ENCODE results near the gene CCT5.

Gene CCT5

DNA sequence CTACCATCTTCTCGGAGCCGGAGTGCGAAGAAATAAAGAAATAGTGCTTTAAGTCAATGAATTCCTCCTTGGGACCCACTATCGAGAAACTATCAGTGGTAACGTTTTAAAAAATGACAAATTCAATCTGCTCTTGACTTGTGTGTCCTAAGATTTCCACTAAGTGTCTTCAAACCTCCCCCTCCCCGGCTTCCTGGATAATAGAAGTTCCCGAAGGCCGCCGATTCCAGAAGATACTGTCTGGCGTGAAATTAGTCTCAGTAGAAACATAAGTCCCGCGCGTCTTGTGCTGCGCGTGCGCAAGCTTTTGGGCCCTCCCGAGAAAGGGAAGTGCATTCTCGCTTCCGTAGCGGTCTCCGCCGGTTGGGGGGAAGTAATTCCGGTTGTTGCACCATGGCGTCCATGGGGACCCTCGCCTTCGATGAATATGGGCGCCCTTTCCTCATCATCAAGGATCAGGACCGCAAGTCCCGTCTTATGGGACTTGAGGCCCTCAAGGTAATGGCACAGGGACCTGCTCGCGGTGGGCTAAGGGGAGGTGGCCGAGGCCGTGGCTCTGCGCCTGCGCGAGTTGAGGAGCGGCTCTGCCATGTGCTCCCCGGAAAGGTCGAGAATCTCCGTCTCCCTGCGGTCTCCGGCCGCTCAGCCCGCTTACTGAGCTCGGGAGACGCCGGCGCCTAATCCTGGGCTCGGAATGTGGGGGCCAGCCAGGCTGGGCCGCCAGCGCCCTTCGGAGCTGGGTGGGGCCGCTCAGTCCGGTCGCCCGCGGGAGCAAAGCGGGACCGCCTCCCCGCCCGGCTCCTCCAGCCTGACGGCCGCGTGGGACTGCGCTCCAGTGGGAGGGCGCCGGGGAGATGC is at the start of gene CCT5:
Gene CCT5, plus strand, starts transcription at position 333 of the 858 bp plus-strand sequence. Its CDS starts 61 bp downstream, at position 394.
- peak within 1 kb of the TSS; percentile 84 for H3K27ac ChIP-seq (ENCODE audit: low read depth, low read length, poor library complexity, severe bottlenecking)
- no peaks in the 10 kb centered on the region for H3K9me3 ChIP-seq (ENCODE audit: low read length)
- H3K36me3 ChIP-seq (ENCODE audit: insufficient read depth, low read length), result peaks cover 43% of the 10 kb centered on the region

DNA sequence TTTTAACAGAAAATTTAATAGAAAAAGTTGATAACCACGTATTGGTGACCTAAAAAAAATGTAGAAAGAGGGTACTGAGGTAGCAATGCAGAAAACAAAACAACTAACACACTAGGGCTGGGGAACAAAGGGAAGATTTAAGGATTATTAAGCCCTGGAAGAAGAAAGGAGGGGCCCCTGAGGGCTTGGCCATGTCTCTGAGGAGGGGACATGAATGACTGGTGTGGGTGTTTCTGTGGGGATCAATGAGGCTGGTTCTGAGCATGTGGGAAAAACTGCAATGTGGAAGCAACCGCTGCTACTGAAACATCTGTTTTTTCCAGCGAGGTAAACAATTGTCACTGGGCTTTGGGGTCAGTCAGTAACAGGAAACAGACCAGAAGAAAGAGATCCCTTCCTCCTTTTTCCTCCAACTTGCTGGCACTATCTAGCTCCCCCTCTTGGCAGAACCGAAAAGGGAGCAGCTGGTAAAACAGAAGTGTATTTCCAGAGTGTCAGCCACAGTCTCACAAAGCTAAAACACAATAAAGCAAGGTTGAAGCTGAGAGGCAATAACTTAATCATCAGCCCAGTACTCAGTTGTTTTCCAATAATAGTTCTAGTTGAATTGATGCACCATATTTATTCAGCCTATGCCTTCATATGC is 48.7 kb upstream of the CCT5 start:
- Histone ChIP-seq H4K20me1 (ENCODE audit: insufficient read depth, low read length) (no peaks in the 10 kb centered on the region), H3K4me1 (ENCODE audit: insufficient read depth, low read length, severe bottlenecking) (no peaks in the 10 kb centered on the region), H3K4me3 (ENCODE audit: low read depth, low read length, poor library complexity, severe bottlenecking) (no peak overlapping the region), H3K9me3 (ENCODE audit: low read length) (peaks cover 8% of the 10 kb centered on the region; the same call in 1 of the 2 replicates), H3K9me2 (ENCODE audit: low read depth, low read length) (no peaks in the 10 kb centered on the region), H3K27ac (ENCODE audit: low read depth, low read length, poor library complexity, severe bottlenecking) (no peak overlapping the region), H2AFZ (ENCODE audit: low read length) (no peak overlapping the region), H3K4me2 (ENCODE audit: low read length) (no peak overlapping the region), H3K27me3 (ENCODE audit: insufficient read depth, low read length) (no peaks in the 10 kb centered on the region), H3K79me2 (ENCODE audit: insufficient read depth, low read length) (no peaks in the 10 kb centered on the region), H3K9ac (ENCODE audit: low read length) (no peak overlapping the region), H3F3A (ENCODE audit: insufficient read depth, low read length) (no peaks in the 10 kb centered on the region), H3K36me3 (ENCODE audit: insufficient read depth, low read length) (no peaks in the 10 kb centered on the region)
- no peak for TF ChIP-seq EZH2 (IDR thresholded peaks at IDR 0.05; ENCODE audit: borderline replicate concordance, low read length)
- TF ChIP-seq, protein P1, sequence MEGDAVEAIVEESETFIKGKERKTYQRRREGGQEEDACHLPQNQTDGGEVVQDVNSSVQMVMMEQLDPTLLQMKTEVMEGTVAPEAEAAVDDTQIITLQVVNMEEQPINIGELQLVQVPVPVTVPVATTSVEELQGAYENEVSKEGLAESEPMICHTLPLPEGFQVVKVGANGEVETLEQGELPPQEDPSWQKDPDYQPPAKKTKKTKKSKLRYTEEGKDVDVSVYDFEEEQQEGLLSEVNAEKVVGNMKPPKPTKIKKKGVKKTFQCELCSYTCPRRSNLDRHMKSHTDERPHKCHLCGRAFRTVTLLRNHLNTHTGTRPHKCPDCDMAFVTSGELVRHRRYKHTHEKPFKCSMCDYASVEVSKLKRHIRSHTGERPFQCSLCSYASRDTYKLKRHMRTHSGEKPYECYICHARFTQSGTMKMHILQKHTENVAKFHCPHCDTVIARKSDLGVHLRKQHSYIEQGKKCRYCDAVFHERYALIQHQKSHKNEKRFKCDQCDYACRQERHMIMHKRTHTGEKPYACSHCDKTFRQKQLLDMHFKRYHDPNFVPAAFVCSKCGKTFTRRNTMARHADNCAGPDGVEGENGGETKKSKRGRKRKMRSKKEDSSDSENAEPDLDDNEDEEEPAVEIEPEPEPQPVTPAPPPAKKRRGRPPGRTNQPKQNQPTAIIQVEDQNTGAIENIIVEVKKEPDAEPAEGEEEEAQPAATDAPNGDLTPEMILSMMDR (IDR thresholded peaks at IDR 0.05; ENCODE audit: low read length), result peak; percentile 49; the same call in 1 of the 2 replicates

More for the DNA sequence above, at the start of gene CCT5:
- Histone ChIP-seq H2AFZ (ENCODE audit: low read length) (peak within 1 kb of the TSS; percentile 88; the same call in 1 of the 2 replicates), H3K9me2 (ENCODE audit: low read depth, low read length) (no peaks in the 10 kb centered on the region), H3K79me2 (ENCODE audit: insufficient read depth, low read length) (peaks cover 50% of the 10 kb centered on the region), H3K4me2 (ENCODE audit: low read length) (peak within 1 kb of the TSS; percentile 69), H3K27me3 (ENCODE audit: insufficient read depth, low read length) (no peaks in the 10 kb centered on the region), H3K9ac (ENCODE audit: low read length) (peak within 1 kb of the TSS; percentile 90), H3F3A (ENCODE audit: insufficient read depth, low read length) (no peaks in the 10 kb centered on the region), H3K4me3 (ENCODE audit: low read depth, low read length, poor library complexity, severe bottlenecking) (peak within 1 kb of the TSS; percentile 93), H4K20me1 (ENCODE audit: insufficient read depth, low read length) (no peaks in the 10 kb centered on the region), H3K4me1 (ENCODE audit: insufficient read depth, low read length, severe bottlenecking) (peaks cover 44% of the 10 kb centered on the region)
- TF ChIP-seq, protein P1 (IDR thresholded peaks at IDR 0.05; ENCODE audit: low read length), result no peak

- peaks cover 8% of the 10 kb centered on the region; the same call in 1 of the 2 replicates for H3K9me3 ChIP-seq (ENCODE audit: low read length)
- H3K4me2 ChIP-seq (ENCODE audit: low read length), result no peak overlapping the region
- H2AFZ ChIP-seq (ENCODE audit: low read length), result no peak overlapping the region
- H3K9ac ChIP-seq (ENCODE audit: low read length), result no peak overlapping the region
- H3K27ac ChIP-seq (ENCODE audit: low read depth, low read length, poor library complexity, severe bottlenecking), result no peak overlapping the region
- H3K9me2 ChIP-seq (ENCODE audit: low read depth, low read length), result no peaks in the 10 kb centered on the region
- H3K4me3 ChIP-seq (ENCODE audit: low read depth, low read length, poor library complexity, severe bottlenecking), result no peak overlapping the region
- H3K27me3 ChIP-seq (ENCODE audit: insufficient read depth, low read length), result no peaks in the 10 kb centered on the region
- no peaks in the 10 kb centered on the region for H4K20me1 ChIP-seq (ENCODE audit: insufficient read depth, low read length)
- no peaks in the 10 kb centered on the region for H3K79me2 ChIP-seq (ENCODE audit: insufficient read depth, low read length)
- no peak for TF ChIP-seq EZH2 (IDR thresholded peaks at IDR 0.05; ENCODE audit: borderline replicate concordance, low read length)
- TF ChIP-seq, protein P1 (IDR thresholded peaks at IDR 0.05; ENCODE audit: low read length), result no peak
- H3F3A ChIP-seq (ENCODE audit: insufficient read depth, low read length), result no peaks in the 10 kb centered on the region
- no peaks in the 10 kb centered on the region for H3K4me1 ChIP-seq (ENCODE audit: insufficient read depth, low read length, severe bottlenecking)
- H3K36me3 ChIP-seq (ENCODE audit: insufficient read depth, low read length), result no peaks in the 10 kb centered on the region
Observed at GRCh38 chr5:10202089-10202910, 47.8 kb upstream of the CCT5 start.

All from OCI-LY1 (cell line).